Hepatocyte (in vitro differentiated cells): ENCODE results near the gene TEAD1. TPM values are rescaled to one million over a fixed set of nuclear protein-coding genes. Genes with fewer than 3 reads are reported as not detected.

Experiments used
- DNase-seq: peaks from one replicate; pipeline ENCODE4 v3.0.0-alpha.2; 2016; ENCODE audit warnings: low spot score
- H2AFZ ChIP-seq: fragments of 200-600 bp; sonication (generic); 2 replicates; pipeline ENCODE4 v1.6.0; 2016; ENCODE audit warnings: antibody characterized with exemption, mild to moderate bottlenecking
- H3K27ac ChIP-seq: fragments of 200-600 bp; sonication (generic); 2 replicates; pipeline ENCODE4 v1.5.1; 2016; ENCODE audit warnings: mild to moderate bottlenecking
- H3K27me3 ChIP-seq: fragments of 200-600 bp; sonication (generic); 2 replicates; pipeline ENCODE4 v1.6.1; 2016
- H3K36me3 ChIP-seq: fragments of 200-600 bp; sonication (generic); replicated peaks from 2 replicates; pipeline ENCODE4 v1.5.1; 2016; ENCODE audit warnings: low read depth; ENCODE audit not compliant: insufficient read depth
- H3K4me1 ChIP-seq: fragments of 200-600 bp; sonication (generic); 2 replicates; pipeline ENCODE4 v1.5.1; 2016; ENCODE audit warnings: mild to moderate bottlenecking, moderate library complexity; ENCODE audit not compliant: insufficient read depth
- H3K4me2 ChIP-seq: fragments of 200-600 bp; sonication (generic); 2 replicates; pipeline ENCODE4 v1.6.0; 2016
- H3K4me3 ChIP-seq: fragments of 200-600 bp; sonication (generic); 2 replicates; pipeline ENCODE4 v1.5.1; 2016; ENCODE audit warnings: mild to moderate bottlenecking
- H3K79me2 ChIP-seq: fragments of 200-600 bp; sonication (generic); 2 replicates; pipeline ENCODE4 v1.6.0; 2017; ENCODE audit warnings: mild to moderate bottlenecking
- H3K9me2 ChIP-seq: fragments of 200-600 bp; sonication (generic); replicated peaks from 2 replicates; pipeline ENCODE4 v1.6.0; 2017; ENCODE audit warnings: mild to moderate bottlenecking; ENCODE audit not compliant: insufficient read depth
- H3K9me3 ChIP-seq: fragments of 200-600 bp; sonication (generic); 2 replicates; pipeline ENCODE4 v1.5.1; 2016; ENCODE audit warnings: low read depth, mild to moderate bottlenecking
- H4K20me1 ChIP-seq: fragments of 200-600 bp; sonication (generic); 2 replicates; pipeline ENCODE4 v1.6.0; 2016; ENCODE audit warnings: mild to moderate bottlenecking; ENCODE audit not compliant: insufficient read depth, poor library complexity, severe bottlenecking
- EZH2 ChIP-seq: fragments of 200-600 bp; sonication (generic); IDR thresholded peaks from 2 replicates; pipeline ENCODE4 v1.6.1; 2016; ENCODE audit warnings: antibody characterized with exemption, mild to moderate bottlenecking, borderline replicate concordance
- EZH2phosphoT487 ChIP-seq: fragments of 200-600 bp; sonication (generic); IDR thresholded peaks from one replicate; pipeline ENCODE4 v1.6.1; 2018; ENCODE audit warnings: antibody characterized with exemption, mild to moderate bottlenecking, low read depth, moderate library complexity; ENCODE audit not compliant: unreplicated experiment, severe bottlenecking
- WGBS: methylation state at CpG from one replicate; pipeline ENCODE4 v1.1.6; 2016; ENCODE audit warnings: low lambda C conversion rate; ENCODE audit errors: missing lambda C conversion rate; 5-methylcytosine and 5-hydroxymethylcytosine counted together
- polyA plus RNA-seq: library from polyadenylated mRNA; unstranded; fragments of >200 nt; fragmentation: Nextera tagmentation; extraction: Ambion mirVana; gene quantifications from 2 replicates; pipeline ENCODE4 v1.2.1, GENCODE V29; 2016
- total RNA-seq: library from RNA; depleted of rRNA; stranded (reverse); fragments of >200 nt; gene quantifications from 2 replicates; pipeline ENCODE4 v1.2.3, GENCODE V29; 2014
- TF ChIP-seq, protein P1 (sequence below): fragments of 200-600 bp; sonication (generic); IDR thresholded peaks from 2 replicates; pipeline ENCODE4 v1.5.1; 2016; ENCODE audit warnings: antibody characterized with exemption, mild to moderate bottlenecking; ENCODE audit not compliant: poor library complexity

The TEAD1 gene
- total and polyA plus RNA-seq, 2 experiments from 2014 or later, result 37.2 to 82.2 TPM

DNA sequence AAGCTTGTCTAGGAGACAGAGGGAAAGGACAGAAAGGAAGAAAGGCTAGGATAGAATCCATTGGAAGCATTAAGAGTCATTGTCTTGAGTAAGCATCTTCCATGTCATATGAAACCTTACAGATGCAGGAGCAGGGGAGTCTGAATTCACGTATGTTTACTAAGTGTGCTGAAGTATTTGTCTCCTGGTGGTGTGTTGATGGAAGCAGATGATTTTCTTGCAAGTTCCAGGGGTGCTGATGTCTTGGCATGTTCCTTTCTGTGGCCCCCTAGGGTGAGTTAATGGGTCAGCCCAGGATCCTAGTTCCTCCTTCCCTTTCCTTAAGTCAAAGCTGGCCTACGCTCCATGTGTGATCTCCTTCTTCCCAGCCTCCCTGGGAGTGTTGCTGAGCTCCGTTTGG lies 110.2 kb downstream of the TEAD1 start:
- Histone ChIP-seq H3K9me3 (no peaks in the 10 kb centered on the region), H3K79me2 (peaks cover 91% of the 10 kb centered on the region), H4K20me1 (no peaks in the 10 kb centered on the region), H3K9me2 (no peaks in the 10 kb centered on the region), H2AFZ (no peak overlapping the region), H3K4me1 (no peaks in the 10 kb centered on the region), H3K36me3 (no peaks in the 10 kb centered on the region), H3K4me2 (no peak overlapping the region), H3K27me3 (no peaks in the 10 kb centered on the region), H3K4me3 (no peak overlapping the region), H3K27ac (no peak overlapping the region)
- no peak for DNase-seq
- TF ChIP-seq, protein P1, sequence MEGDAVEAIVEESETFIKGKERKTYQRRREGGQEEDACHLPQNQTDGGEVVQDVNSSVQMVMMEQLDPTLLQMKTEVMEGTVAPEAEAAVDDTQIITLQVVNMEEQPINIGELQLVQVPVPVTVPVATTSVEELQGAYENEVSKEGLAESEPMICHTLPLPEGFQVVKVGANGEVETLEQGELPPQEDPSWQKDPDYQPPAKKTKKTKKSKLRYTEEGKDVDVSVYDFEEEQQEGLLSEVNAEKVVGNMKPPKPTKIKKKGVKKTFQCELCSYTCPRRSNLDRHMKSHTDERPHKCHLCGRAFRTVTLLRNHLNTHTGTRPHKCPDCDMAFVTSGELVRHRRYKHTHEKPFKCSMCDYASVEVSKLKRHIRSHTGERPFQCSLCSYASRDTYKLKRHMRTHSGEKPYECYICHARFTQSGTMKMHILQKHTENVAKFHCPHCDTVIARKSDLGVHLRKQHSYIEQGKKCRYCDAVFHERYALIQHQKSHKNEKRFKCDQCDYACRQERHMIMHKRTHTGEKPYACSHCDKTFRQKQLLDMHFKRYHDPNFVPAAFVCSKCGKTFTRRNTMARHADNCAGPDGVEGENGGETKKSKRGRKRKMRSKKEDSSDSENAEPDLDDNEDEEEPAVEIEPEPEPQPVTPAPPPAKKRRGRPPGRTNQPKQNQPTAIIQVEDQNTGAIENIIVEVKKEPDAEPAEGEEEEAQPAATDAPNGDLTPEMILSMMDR, result no peak
- TF ChIP-seq EZH2phosphoT487, result no peak
- no peak for TF ChIP-seq EZH2
- WGBS, result 33% methylated on average over 3 of the region's 3 CpGs

DNA sequence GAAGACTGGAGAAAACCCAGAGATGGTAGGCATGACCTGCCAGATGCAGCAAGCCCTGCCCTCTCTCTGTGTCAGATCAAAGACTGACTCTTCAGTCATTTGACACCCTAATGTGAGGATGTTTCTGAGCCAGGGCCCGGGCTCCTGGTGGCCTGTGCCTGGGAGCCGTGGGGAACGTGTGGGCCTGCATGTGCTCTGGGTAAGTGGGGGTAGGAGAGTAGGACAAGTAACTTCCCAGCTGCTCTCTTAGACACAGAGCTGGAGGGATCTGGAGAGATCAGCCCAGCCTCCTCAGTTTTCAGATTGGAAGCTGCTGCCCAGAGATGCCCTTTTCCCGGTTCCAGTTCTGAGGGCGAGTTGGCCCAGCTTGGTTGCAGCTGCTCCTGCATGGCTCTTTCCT lies 110.8 kb downstream of the TEAD1 start:
- Histone ChIP-seq H3K4me3 (no peak overlapping the region), H3K27ac (no peak overlapping the region), H3K79me2 (peaks cover 91% of the 10 kb centered on the region), H2AFZ (no peak overlapping the region), H3K4me1 (no peaks in the 10 kb centered on the region), H3K36me3 (no peaks in the 10 kb centered on the region), H3K9me2 (no peaks in the 10 kb centered on the region), H3K27me3 (no peaks in the 10 kb centered on the region), H4K20me1 (no peaks in the 10 kb centered on the region), H3K4me2 (no peak overlapping the region), H3K9me3 (no peaks in the 10 kb centered on the region)
- WGBS, result 65% methylated on average over 5 of the region's 5 CpGs
- TF ChIP-seq EZH2 (no peak), EZH2phosphoT487 (no peak)
- TF ChIP-seq, protein P1, result no peak
- DNase-seq, result no peak

DNA sequence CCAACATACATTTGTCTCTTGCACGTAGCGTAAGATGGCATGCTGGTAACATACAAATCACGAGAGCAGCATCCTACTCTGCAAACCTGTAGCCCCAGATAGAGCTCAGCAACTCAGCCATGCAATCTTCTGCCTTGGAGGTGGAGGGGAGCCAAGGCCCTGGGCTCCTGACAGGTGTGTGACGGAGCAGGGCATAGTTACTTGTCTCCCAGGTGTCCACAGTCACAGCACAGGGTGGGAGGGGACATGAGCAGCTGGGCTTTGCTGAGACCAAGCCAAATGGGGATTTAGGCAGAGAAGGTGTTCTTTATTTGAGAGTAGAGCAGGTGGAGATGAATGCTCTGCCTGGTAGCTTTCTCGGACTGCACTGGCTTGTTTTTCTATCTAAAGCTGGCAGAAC lies 111.7 kb downstream of the TEAD1 start:
- no peak for TF ChIP-seq EZH2phosphoT487
- TF ChIP-seq EZH2, result no peak
- TF ChIP-seq, protein P1, result no peak
- Histone ChIP-seq H3K79me2 (peaks cover 91% of the 10 kb centered on the region), H3K9me2 (no peaks in the 10 kb centered on the region), H3K27ac (no peak overlapping the region), H3K36me3 (no peaks in the 10 kb centered on the region), H2AFZ (no peak overlapping the region), H3K27me3 (no peaks in the 10 kb centered on the region), H4K20me1 (no peaks in the 10 kb centered on the region), H3K9me3 (no peaks in the 10 kb centered on the region), H3K4me2 (no peak overlapping the region), H3K4me1 (no peaks in the 10 kb centered on the region), H3K4me3 (no peak overlapping the region)
- DNase-seq, result no peak
- 95% methylated on average over 5 of the region's 5 CpGs for WGBS

DNA sequence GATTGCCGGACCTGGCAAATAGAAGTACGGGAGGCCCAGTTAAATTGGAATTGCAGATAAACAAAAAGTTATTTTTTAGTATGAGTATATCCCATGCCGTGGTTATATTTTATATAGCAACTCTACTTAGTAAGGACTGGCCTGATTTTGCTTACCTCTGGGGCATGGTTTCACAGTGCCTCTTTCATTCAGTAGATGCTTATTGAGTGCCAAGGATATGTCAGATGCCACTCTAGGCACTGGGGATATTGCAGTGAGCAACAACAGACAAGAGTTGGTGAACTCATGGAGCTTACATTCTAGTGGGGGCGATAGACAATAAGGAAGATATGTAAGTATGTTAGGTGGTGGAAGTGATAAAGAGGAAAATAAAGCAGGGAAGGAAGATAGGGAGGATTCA lies 112.2 kb downstream of the TEAD1 start:
- no peak for TF ChIP-seq EZH2phosphoT487
- TF ChIP-seq, protein P1, result no peak
- no peak for TF ChIP-seq EZH2
- Histone ChIP-seq H3K36me3 (no peaks in the 10 kb centered on the region), H3K4me3 (no peak overlapping the region), H3K9me3 (no peaks in the 10 kb centered on the region), H3K79me2 (peaks cover 91% of the 10 kb centered on the region), H3K4me2 (no peak overlapping the region), H3K9me2 (no peaks in the 10 kb centered on the region), H3K27ac (no peak overlapping the region), H3K4me1 (no peaks in the 10 kb centered on the region), H4K20me1 (no peaks in the 10 kb centered on the region), H3K27me3 (no peaks in the 10 kb centered on the region), H2AFZ (no peak overlapping the region)
- WGBS, result 93% methylated on average over 4 of the region's 4 CpGs
- DNase-seq, result no peak
